GM19468 (cell line): ENCODE measurements around the gene PROCA1.
"Not testable (repeated sequence)": the region's sequence is repeated elsewhere in the genome, so short reads cannot be mapped to it uniquely, and the experiment has no call there.

ENCODE experiments used
- ATAC-seq: cut with Tn5 transposase; IDR thresholded peaks from one replicate; pipeline ENCODE4 v1.9.1; 2021; ENCODE audit warnings: mild to moderate bottlenecking, moderate library complexity, moderate number of reproducible peaks; ENCODE audit not compliant: unreplicated experiment; ENCODE audit errors: extremely low read depth

The PROCA1 gene

GRCh38 chr17:28726226-28726626, 14.5 kb upstream of the PROCA1 start, which contains the start of gene TLCD1:
TLCD1 (minus strand) TSS chr17:28726233; CDS start chr17:28726097, 136 bp downstream.
- no peak for ATAC-seq

GRCh38 chr17:28725660-28726225, 14.1 kb upstream of the PROCA1 start:
- no peak for ATAC-seq

- no peak for ATAC-seq
These were observed 13.5 kb upstream of the PROCA1 start for GRCh38 chr17:28725166-28725659.

GRCh38 chr17:28724500-28725165, 12.9 kb upstream of the PROCA1 start:
- no peak for ATAC-seq

- ATAC-seq = not testable (repeated sequence)
These were observed 12.3 kb upstream of the PROCA1 start for GRCh38 chr17:28723836-28724499.

- ATAC-seq = no peak
These were observed 11.6 kb upstream of the PROCA1 start for GRCh38 chr17:28723159-28723835.

GRCh38 chr17:28722417-28723158, 10.9 kb upstream of the PROCA1 start:
- ATAC-seq = no peak

- not testable (repeated sequence) for ATAC-seq
These were observed 9.3 kb upstream of the PROCA1 start for GRCh38 chr17:28720997-28721329.

GRCh38 chr17:28720247-28720996, 8.7 kb upstream of the PROCA1 start:
- ATAC-seq = no peak

- no peak for ATAC-seq
These were observed 7.3 kb upstream of the PROCA1 start for GRCh38 chr17:28719021-28719433.

GRCh38 chr17:28718333-28719020, 6.8 kb upstream of the PROCA1 start:
- ATAC-seq = no peak

GRCh38 chr17:28717578-28718332, 6.1 kb upstream of the PROCA1 start, which contains the start of gene RAB34:
RAB34 (minus strand) TSS chr17:28717868; CDS start chr17:28717266, 602 bp downstream.
- no peak for ATAC-seq

GRCh38 chr17:28716740-28717577, 5.3 kb upstream of the PROCA1 start:
- ATAC-seq = no peak

- no peak for ATAC-seq
These were observed 3.5 kb upstream of the PROCA1 start for GRCh38 chr17:28715217-28715616.

- ATAC-seq = no peak
These were observed 2.6 kb upstream of the PROCA1 start for GRCh38 chr17:28714281-28714680.

- ATAC-seq = no peak
These were observed 1.2 kb upstream of the PROCA1 start for GRCh38 chr17:28712705-28713415.
